Ishikawa (cell line): ENCODE measurements around the gene MYL12B.

Experiments used
- CEBPB ChIP-seq: IDR thresholded peaks from 2 replicates; pipeline ENCODE4 v1.6.1; 2012
- CREB1 ChIP-seq: IDR thresholded peaks from 2 replicates; pipeline ENCODE4 v1.6.1; 2012; ENCODE audit warnings: low read depth
- EGR1 ChIP-seq: IDR thresholded peaks from 2 replicates; pipeline ENCODE4 v1.6.1; 2012
- EP300 ChIP-seq: IDR thresholded peaks from 2 replicates; pipeline ENCODE4 v1.6.1; 2012; ENCODE audit warnings: borderline replicate concordance
- FOXM1 ChIP-seq: IDR thresholded peaks from 2 replicates; pipeline ENCODE4 v1.6.1; 2012; ENCODE audit warnings: low read depth, borderline replicate concordance
- MAX ChIP-seq: IDR thresholded peaks from 2 replicates; pipeline ENCODE4 v1.6.1; 2012
- NFIC ChIP-seq: IDR thresholded peaks from 2 replicates; pipeline ENCODE4 v1.6.1; 2012
- RAD21 ChIP-seq: IDR thresholded peaks from 2 replicates; pipeline ENCODE4 v1.6.1; 2012; ENCODE audit warnings: low read depth
- REST ChIP-seq: IDR thresholded peaks from 2 replicates; pipeline ENCODE4 v1.6.1; 2012; ENCODE audit warnings: low read depth, mild to moderate bottlenecking
- TAF1 ChIP-seq: IDR thresholded peaks from 2 replicates; pipeline ENCODE4 v1.6.1; 2012; ENCODE audit warnings: low read depth, mild to moderate bottlenecking
- TCF12 ChIP-seq: IDR thresholded peaks from 2 replicates; pipeline ENCODE4 v1.6.1; 2012; ENCODE audit warnings: low read depth
- TEAD4 ChIP-seq: IDR thresholded peaks from 2 replicates; pipeline ENCODE4 v1.6.1; 2012
- USF1 ChIP-seq: IDR thresholded peaks from 2 replicates; pipeline ENCODE4 v1.6.1; 2012
- YY1 ChIP-seq: IDR thresholded peaks from 2 replicates; pipeline ENCODE4 v1.6.1; 2012; ENCODE audit warnings: low read depth
- ZBTB7A ChIP-seq: IDR thresholded peaks from 2 replicates; pipeline ENCODE4 v1.6.1; 2012; ENCODE audit warnings: low read depth

The MYL12B gene

GRCh38 chr18:3247240-3248061 is 14.5 kb upstream of the MYL12B start, which contains the start of gene MYL12A:
Gene MYL12A, plus strand, starts transcription at chr18:3247801. Its CDS starts 5,447 bp downstream, at chr18:3253248.
- peak; percentile 63; the same call in 1 of the 2 replicates for TF ChIP-seq EP300
- TF ChIP-seq ZBTB7A, result 0 out of 2 replicates have a peak, but pooled peaks have one; percentile 58
- peak; percentile 73 for TF ChIP-seq NFIC
- peak; percentile 82 for TF ChIP-seq MAX
- peak; percentile 98 for TF ChIP-seq USF1
- peak; percentile 98 for TF ChIP-seq TAF1
- no peak for TF ChIP-seq YY1
- TF ChIP-seq CREB1, result peak; percentile 43; the same call in 1 of the 2 replicates
- no peak for TF ChIP-seq FOXM1
- TF ChIP-seq TEAD4, result peak; percentile 97
- TF ChIP-seq REST, result no peak
- TF ChIP-seq EGR1, result no peak
- TF ChIP-seq CEBPB, result no peak
- TF ChIP-seq TCF12, result no peak; the same call in none of the 2 replicates
- TF ChIP-seq RAD21, result no peak

- no peak for TF ChIP-seq REST
- no peak for TF ChIP-seq EP300
These were observed 13.8 kb upstream of the MYL12B start for GRCh38 chr18:3248062-3248657.

GRCh38 chr18:3248658-3249359 is 13.1 kb upstream of the MYL12B start:
- TF ChIP-seq TEAD4 (no peak), EP300 (no peak), FOXM1 (no peak)

GRCh38 chr18:3250237-3251107 is 11.5 kb upstream of the MYL12B start:
- TF ChIP-seq NFIC, result no peak
- TF ChIP-seq USF1, result no peak
- no peak for TF ChIP-seq CEBPB
- TF ChIP-seq TCF12, result no peak
- TF ChIP-seq REST, result no peak
- TF ChIP-seq EGR1, result no peak
- no peak for TF ChIP-seq YY1
- no peak for TF ChIP-seq CREB1
